CD4-positive, alpha-beta T cell treated with Interleukin-4 for 1 hour (primary cell): ENCODE data around the gene TMEM204.

ENCODE experiments used
- DNase-seq, 2 donors: peaks; one replicate each; pipeline ENCODE4 v3.0.0-alpha.2; 2020 to 2022

TMEM204 gene

GRCh38 chr16:1539720-1540555 lies 6.5 kb downstream of the TMEM204 start:
- DNase-seq: no peak

DNA sequence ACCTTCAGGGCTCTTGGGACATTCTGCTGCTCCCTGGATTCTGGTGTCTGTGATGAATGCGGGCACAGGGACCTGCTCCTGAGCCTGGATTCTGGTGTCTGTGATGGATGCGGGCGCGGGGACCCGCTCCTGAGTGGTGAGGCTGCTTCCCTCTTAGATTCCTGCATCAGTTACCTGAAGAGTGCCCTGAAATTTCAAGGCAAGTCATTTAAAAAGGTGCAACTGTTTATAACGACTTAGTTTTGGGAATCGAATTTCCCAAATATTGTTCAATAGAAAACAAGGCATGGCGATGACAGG lies 7.0 kb downstream of the TMEM204 start:
- no peak for DNase-seq

- no peak for DNase-seq
Observed at GRCh38 chr16:1541293-1542165, 8.1 kb downstream of the TMEM204 start.

DNA sequence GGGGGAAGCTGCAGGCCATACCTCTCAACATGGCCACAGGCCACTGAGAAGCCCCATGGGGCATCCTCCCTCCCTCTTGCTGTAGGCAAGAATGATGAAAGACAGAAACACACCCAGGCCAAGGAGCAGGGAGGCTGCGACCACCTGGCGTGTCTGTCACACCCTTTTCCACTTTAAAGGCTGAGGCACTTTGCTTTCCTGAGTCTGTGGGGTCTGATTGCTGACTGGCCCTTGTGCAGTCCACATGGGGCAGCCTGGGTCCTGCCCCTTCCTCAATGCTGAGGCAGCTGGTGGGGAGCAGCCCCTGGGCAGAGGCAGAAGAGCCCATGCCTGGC lies 8.7 kb downstream of the TMEM204 start:
- DNase-seq: no peak

GRCh38 chr16:1542533-1542932 lies 9.1 kb downstream of the TMEM204 start:
- DNase-seq: no peak

DNA sequence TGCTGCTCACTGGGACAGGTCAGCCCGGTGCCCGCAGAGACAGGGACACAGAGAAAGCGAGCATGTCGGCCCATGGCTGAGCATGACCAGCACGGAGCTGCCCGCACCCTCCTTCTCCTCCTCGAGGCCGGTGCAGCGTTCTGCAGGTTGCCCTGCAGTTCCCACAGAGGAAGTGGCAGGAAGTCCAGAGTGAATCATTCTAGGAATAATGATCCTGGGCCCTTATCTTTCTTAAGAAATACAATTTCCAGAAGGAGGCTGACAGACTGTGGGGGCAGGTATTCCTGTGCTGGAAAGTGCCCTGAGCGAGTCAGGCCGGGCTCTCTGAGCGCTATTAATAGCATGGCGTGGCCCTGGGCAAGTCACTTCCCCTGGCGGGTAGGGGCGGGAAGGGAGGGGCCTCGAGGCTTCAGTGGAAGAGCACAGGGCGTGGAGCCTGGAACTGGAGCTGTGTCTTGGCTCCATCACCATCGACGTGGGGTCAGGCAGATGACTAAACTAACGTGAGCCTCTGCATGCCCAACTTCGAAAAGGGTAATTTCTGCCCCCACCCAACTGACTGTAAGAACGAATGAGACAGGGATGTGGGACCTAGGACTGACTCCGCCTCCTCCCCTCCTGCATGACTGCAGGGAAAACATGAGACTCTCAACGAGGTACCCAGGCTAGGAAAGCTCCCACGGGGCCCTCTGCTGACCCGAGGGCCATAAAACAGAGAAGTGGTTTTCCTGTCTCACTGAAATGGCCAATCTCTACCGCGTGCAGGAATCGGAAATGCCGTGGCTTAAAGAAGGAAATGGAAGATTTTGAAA lies 9.8 kb downstream of the TMEM204 start:
- peak; percentile 44 to 74 for DNase-seq

DNA sequence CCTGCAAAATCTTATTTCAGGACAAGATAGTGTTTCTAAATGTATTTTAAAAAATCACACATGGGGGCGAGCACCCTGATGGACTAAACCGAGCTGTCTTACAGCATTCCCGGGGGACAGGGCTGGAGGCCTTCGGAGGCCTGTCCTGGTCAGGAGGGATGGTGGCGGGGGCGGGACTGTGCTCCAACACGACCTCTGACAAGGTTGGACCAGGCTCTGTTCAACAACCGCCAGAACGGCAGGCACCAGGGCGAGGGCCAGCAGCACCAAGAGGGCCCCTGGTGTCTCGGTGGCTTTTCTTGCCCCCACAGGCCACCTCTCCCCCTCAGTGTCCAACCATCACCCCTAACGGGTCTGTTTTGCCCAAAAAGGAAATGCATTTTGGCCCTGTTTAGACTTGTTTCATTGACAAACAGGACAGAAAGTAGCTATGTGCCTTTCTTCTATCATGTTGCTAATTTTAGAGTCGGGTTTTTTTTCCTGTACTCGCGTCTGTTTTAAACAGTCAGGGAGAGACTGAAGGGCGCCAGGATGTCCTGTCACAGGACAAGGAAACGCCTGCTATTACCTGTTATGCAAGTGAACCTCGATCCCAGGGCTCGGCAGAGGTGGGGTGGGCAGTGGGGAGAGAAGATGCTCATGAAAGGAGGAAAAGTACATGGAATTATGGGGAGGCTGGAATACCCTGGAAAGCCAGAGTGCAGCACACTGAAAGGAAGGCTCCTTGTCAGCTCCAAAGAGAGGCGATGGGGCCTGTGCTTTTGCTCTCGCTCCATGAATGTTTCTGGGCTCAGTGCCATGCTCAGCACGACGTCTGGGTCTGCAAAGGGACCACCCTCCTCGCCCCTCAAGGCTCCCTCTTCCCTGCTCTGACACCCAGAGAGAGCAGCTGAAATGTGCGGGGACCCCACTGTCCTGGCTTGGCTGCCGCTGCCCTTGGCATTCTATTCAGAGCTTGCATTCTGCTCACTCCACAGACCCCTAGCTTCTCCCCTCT lies 11.9 kb downstream of the TMEM204 start:
- no peak for DNase-seq

DNA sequence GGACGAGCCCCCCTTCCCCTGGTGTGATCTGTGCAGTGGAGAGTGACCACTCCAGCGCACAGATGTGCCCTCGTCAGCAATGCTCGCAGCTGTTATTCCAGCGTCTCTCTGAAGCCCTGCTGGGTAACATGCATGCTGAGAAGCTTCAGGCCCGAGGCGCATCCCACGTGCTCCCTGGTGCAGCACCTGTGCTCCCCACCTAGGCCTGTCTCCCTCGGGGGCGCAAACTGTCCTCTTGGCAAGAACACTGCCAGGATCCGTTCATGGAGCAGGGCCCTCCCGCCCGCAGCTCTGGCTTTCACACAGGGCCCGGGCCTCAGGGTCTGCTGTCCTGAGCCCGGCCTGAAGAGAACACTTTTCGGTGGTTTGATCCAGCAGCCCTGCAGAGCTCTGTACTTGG lies 13.0 kb downstream of the TMEM204 start:
- no peak for DNase-seq

- no peak for DNase-seq
Observed at GRCh38 chr16:1548233-1548632, 14.8 kb downstream of the TMEM204 start.

DNA sequence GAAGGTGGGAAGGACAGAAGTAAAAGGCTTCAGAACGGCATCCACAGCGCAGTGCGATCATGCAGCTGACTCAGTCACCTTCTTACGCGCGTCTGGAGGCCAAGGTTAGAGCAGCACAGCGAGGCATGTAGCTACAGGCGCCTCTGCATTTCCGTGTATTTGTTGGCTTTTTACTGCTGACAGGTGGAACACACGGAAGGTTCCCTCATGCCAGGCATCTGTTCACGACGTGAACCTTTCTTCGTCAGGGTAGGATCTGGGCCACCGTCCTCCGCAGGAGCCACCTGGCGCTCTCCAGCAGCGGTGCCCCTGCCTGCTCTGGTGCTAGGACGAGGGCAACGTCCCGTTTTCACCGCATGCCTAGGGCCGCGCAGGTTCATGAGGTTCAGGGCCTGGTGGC lies 15.3 kb downstream of the TMEM204 start:
- no peak for DNase-seq

GRCh38 chr16:1550069-1550468 lies 16.6 kb downstream of the TMEM204 start:
- no peak for DNase-seq

DNA sequence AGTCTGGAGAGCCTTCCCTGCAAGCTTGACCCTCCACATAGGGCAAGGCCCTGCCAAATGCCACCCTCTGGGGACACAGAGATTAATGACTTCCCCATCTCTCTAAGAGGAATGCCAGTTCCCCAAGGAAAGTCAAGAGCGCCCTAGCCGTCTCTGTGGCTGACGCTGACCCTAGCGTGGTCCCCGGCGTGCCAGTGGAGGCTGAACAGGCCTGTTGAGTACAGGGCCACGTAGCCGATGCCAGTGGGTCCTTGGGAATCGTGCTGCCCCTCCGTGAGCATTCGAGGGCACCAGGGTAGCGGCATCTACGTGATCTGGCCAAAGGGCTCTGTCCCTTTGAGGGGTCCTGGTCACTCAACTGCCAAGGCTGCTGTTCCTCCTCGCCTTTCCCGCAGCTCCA lies 17.2 kb downstream of the TMEM204 start:
- no peak for DNase-seq

DNA sequence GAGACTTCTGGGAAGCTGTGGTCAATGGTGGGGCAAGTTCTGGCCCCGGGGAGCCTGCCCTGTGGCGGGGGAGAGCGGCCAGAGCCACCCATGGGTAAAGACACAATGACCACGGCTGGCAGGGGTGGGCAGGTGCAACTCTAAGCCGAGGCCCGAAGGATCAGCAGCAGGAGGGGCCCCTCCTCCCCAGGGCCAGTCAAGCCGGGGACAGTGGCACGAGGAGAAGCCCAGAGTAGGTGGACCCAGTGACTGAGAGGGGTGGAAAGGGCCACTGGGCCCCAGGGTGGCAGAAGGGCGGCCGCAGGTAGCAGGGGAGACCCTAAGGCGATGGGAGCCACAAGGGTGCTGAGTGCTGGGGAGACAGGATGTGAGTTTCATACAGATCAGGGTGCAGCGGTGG lies 17.7 kb downstream of the TMEM204 start:
- no peak for DNase-seq

DNA sequence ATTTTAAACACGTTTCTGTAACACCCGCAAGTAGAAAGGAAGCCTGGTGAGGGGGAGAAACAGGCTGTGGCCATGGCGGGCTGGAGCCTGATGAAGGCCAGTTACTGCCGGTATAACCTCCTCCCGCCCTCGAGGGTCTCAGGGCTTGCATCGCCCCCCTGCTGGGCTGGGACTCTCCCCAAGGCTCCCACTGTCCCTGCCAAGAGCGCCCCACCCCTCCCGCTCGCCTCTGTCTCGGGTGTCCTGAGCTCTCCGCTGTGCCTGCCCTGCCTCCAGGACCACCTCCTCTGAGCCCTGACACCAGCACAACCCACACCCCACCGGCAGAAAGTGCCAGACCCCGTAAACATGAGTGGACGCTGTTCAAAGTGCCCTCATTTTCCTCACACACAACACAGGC lies 18.7 kb downstream of the TMEM204 start:
- DNase-seq: no peak

DNA sequence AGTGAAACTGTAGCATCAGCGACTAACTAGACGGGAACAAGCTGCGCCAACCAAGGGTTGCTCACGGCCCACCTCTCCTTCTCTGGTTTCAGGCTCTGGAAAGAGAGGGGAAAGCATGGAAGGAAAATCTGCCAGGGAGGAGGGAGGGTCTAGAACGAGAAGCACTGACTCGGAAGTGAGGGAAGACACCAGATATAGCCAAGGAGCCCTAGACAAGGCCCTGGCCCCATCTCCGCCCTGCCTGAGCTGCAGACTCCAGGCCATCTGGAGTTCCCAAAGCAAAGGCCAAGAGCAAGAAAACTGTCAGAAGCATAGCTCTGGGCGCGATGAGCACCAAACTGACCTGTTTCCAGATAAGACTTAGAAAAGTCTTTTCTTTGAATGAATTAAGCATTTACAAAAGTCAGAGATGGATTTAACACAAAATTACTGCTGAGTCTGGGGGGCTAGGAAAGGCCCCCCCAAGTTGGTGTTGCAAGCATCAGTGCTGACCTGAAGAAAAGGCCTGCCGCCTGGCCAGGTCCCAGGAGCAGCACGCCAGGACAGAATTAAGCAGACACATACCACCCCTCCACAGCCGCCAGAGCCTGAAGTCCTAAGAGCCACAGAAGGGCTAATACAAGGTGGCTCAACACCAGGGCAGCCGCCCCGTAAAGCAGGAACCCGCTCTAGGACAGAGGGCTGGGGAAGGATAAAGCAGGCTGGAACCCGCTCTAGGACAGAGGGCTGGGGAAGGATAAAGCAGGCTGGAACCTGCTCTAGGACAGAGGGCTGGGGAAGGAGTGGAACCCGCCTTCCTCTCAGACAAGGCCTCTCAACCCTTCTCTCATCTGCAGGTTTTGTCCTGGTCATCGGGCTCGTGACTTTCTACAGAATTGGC lies 20.7 kb downstream of the TMEM204 start:
- DNase-seq: no peak

DNA sequence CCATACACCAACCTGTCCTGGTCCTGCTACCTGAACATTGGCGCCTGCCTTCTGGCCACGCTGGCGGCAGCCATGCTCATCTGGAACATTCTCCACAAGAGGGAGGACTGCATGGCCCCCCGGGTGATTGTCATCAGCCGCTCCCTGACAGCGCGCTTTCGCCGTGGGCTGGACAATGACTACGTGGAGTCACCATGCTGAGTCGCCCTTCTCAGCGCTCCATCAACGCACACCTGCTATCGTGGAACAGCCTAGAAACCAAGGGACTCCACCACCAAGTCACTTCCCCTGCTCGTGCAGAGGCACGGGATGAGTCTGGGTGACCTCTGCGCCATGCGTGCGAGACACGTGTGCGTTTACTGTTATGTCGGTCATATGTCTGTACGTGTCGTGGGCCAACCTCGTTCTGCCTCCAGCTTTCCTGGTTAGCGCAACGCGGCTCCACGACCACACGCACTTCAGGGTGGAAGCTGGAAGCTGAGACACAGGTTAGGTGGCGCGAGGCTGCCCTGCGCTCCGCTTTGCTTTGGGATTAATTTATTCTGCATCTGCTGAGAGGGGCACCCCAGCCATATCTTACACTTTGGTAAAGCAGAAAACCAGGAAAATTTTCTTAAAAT lies 21.5 kb downstream of the TMEM204 start:
- no peak for DNase-seq

DNA sequence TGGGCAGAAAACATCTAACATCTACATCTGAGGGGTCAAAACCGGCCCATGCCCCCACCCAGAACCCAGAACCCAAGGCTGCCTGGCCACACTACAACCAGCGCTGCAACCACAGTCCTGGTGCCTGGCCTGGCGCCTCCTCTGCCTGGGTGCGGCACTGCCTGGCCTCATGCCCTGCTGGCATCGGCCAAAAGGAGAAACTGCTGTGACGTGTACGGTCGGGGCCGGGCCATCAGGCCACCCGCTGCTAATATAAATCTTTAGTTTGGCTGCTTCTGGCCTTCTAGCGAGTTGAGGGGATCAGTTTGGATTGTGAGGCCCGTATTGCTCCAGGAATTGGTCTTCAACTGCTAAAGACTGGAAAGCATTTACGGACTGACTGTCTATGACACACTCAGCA lies 22.8 kb downstream of the TMEM204 start:
- DNase-seq: no peak

DNA sequence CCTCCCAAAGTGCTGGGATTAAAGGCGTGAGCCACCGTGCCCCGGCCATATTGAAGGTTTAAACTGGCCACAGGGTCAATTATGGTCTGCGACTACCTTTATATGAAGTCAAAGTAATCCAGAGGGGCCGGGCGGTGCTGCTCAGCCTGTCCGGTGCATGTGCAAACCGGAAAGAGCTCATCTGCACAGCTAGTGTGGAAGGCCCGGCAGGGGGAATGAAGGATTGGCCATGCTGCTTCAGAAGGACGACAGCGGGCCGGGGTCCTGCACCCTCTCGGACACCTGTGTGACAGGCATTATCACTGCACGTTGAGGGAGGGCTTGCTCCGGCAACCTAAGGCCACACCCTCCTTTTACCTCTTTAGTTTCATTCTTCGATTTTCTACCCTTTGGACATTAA lies 23.6 kb downstream of the TMEM204 start:
- no peak for DNase-seq

DNA sequence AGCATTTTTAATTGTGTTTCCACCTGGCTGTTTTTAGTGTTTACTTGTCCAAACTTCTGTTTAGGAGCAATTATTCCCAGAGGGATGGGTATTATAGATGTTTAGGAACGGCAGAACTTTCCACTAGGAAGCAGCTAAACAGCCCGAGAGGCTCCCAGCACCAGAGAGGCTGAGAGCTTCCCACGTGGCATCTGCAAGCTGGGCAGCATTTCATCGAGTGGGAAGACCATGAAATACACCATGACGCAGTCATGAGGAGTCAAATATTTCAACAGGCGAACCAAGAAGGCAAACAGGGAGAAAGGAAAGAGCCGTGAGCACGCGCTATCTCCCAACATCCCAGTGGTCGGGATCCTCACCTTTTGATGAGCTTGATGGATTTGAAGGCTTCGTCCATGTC lies 24.1 kb downstream of the TMEM204 start:
- DNase-seq: no peak

DNA sequence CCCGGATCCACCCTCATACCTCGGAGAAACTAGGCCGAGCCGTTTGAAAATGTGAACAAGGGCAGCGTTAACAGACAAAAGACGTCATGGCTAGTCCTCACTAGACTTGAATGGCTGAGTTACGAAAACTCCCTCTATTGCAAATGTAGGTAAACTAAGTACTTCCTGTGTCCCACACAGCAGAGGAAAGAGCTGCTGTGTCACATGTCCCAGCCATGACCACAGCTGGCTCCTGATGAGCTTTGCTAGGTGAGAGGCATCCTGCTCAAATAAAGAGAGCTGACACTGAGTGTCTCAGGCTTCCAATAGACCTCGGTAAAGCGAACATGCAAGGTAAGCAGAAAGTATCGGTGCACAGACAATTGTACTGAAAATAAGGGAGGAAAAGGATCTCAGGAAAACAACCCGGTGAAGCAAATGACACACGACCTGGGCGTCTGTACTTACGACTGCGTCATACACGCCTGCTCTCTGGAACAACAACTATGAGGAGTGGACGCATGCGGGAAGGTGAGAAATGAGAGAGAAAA lies 26.0 kb downstream of the TMEM204 start:
- peak in 1 of 2 donors; percentile 38 for DNase-seq

DNA sequence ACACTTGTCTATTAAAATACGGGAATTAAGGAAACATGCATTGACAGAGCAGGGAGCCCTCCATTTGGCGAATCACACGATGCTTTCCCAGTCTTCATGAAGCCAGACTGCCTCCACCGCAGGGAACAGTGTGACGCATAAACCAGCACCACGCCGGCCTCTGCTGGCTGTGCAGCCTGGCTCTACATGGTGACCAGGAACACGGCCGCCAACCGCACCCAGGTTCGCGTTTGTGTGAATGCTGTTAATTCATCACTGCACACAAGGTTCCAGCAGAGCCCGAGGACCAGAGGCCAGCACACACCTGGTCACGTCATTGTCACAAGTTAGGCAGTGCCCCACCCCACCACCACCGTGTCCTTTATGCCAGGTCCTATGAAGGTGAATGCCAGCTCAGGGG lies 26.7 kb downstream of the TMEM204 start:
- DNase-seq: no peak
